ENCODE measurements around the gene ZHX3.

Gene ZHX3

GRCh38 chr20:41205313-41205712 is 112.2 kb downstream of the ZHX3 start:
- no peak for TF ChIP-seq POLR2A (IDR thresholded peaks at IDR 0.05; ENCODE audit: low read depth, low read length)
- no peak for TF ChIP-seq POU2F2 (IDR thresholded peaks at IDR 0.05; ENCODE audit: low read depth, low read length)
- no peak for TF ChIP-seq TAF1 (IDR thresholded peaks at IDR 0.05; ENCODE audit: low read depth, low read length)
- TF ChIP-seq POLR2AphosphoS5 (IDR thresholded peaks at IDR 0.05; ENCODE audit: low read depth, low read length) = no peak
- no peak for TF ChIP-seq PAX5 (IDR thresholded peaks at IDR 0.05; ENCODE audit: insufficient read depth, low read length, severe bottlenecking)
- no peak for TF ChIP-seq SPI1 (IDR thresholded peaks at IDR 0.05; ENCODE audit: low read depth, low read length)
- no peak for DNase-seq (ENCODE audit: insufficient read length, low spot score)
- FAIRE-seq = no peak

DNA sequence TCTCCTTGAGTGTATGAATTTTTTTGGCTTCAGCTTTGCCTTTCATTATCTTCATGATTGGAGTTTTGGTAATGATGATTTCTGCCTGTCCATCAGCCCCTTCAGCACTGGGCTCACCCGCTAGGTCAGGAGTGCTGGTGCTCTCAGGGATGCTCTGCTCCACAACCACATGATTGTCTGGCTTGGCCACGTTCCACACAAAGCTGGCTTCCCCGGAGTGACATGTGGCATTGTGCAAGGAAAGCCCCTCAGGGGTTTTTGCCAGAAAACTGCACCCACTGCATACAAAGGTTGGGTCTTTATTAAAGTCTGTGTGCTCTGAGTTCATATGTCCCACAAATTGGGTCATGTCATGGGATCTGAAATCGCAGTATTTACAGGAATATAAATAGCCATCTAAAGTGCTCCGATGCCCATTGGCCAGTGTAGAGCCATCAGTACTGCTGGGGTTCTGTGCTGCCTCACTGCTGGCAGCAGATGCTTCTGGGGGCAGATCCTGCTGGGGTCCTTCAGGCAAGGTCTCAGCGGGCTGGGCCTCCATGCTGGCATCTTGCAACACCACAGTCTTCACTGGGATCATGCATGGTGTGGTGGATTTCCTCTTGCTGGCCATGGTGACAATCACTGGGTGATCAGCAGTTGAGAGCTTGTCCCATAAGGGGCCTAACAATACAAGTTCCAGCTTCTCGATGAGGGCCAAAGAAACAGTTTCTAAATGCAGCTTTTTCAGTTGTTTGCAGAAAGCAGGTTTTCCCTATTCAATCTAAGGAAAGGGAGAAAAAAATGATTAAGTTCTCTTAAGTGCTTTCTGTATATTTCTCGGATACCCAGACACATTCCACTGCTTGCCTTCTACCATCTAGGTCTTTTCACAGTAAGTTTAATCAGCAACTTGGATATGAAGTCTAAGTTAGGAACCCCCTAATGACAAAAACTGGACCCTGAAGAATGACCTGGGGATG is 112.9 kb downstream of the ZHX3 start:
- no peak for FAIRE-seq
- no peak for DNase-seq (ENCODE audit: insufficient read length, low spot score)
- no peak for TF ChIP-seq SPI1 (IDR thresholded peaks at IDR 0.05; ENCODE audit: low read depth, low read length)
- TF ChIP-seq POLR2AphosphoS5 (IDR thresholded peaks at IDR 0.05; ENCODE audit: low read depth, low read length) = no peak
- no peak for TF ChIP-seq TAF1 (IDR thresholded peaks at IDR 0.05; ENCODE audit: low read depth, low read length)
- no peak for TF ChIP-seq POU2F2 (IDR thresholded peaks at IDR 0.05; ENCODE audit: low read depth, low read length)
- TF ChIP-seq PAX5 (IDR thresholded peaks at IDR 0.05; ENCODE audit: insufficient read depth, low read length, severe bottlenecking) = no peak
- no peak for TF ChIP-seq POLR2A (IDR thresholded peaks at IDR 0.05; ENCODE audit: low read depth, low read length)

- FAIRE-seq = no peak
- DNase-seq (ENCODE audit: insufficient read length, low spot score) = no peak
- TF ChIP-seq PAX5 (IDR thresholded peaks at IDR 0.05; ENCODE audit: insufficient read depth, low read length, severe bottlenecking) (no peak), POLR2AphosphoS5 (IDR thresholded peaks at IDR 0.05; ENCODE audit: low read depth, low read length) (no peak), TAF1 (IDR thresholded peaks at IDR 0.05; ENCODE audit: low read depth, low read length) (no peak), POU2F2 (IDR thresholded peaks at IDR 0.05; ENCODE audit: low read depth, low read length) (no peak), SPI1 (IDR thresholded peaks at IDR 0.05; ENCODE audit: low read depth, low read length) (no peak)
These were observed 113.9 kb downstream of the ZHX3 start for GRCh38 chr20:41203660-41204059.

GRCh38 chr20:41202426-41202825 is 115.1 kb downstream of the ZHX3 start:
- FAIRE-seq (no peak), DNase-seq (ENCODE audit: insufficient read length, low spot score) (no peak)
- TF ChIP-seq SPI1 (IDR thresholded peaks at IDR 0.05; ENCODE audit: low read depth, low read length) = no peak
- no peak for TF ChIP-seq PAX5 (IDR thresholded peaks at IDR 0.05; ENCODE audit: insufficient read depth, low read length, severe bottlenecking)
- no peak for TF ChIP-seq POLR2A (IDR thresholded peaks at IDR 0.05; ENCODE audit: low read depth, low read length)
- TF ChIP-seq TAF1 (IDR thresholded peaks at IDR 0.05; ENCODE audit: low read depth, low read length) = no peak
- no peak for TF ChIP-seq POLR2AphosphoS5 (IDR thresholded peaks at IDR 0.05; ENCODE audit: low read depth, low read length)
- no peak for TF ChIP-seq POU2F2 (IDR thresholded peaks at IDR 0.05; ENCODE audit: low read depth, low read length)

- no peak for DNase-seq (ENCODE audit: insufficient read length, low spot score)
- FAIRE-seq = no peak
- TF ChIP-seq POLR2AphosphoS5 (IDR thresholded peaks at IDR 0.05; ENCODE audit: low read depth, low read length) (no peak), SPI1 (IDR thresholded peaks at IDR 0.05; ENCODE audit: low read depth, low read length) (no peak), POU2F2 (IDR thresholded peaks at IDR 0.05; ENCODE audit: low read depth, low read length) (no peak), PAX5 (IDR thresholded peaks at IDR 0.05; ENCODE audit: insufficient read depth, low read length, severe bottlenecking) (no peak), POLR2A (IDR thresholded peaks at IDR 0.05; ENCODE audit: low read depth, low read length) (no peak), TAF1 (IDR thresholded peaks at IDR 0.05; ENCODE audit: low read depth, low read length) (no peak)
These were observed 115.8 kb downstream of the ZHX3 start for GRCh38 chr20:41201760-41202159.

- DNase-seq (ENCODE audit: insufficient read length, low spot score) = no peak
- no peak for TF ChIP-seq POLR2AphosphoS5 (IDR thresholded peaks at IDR 0.05; ENCODE audit: low read depth, low read length)
- TF ChIP-seq POU2F2 (IDR thresholded peaks at IDR 0.05; ENCODE audit: low read depth, low read length) = no peak
- TF ChIP-seq POLR2A (IDR thresholded peaks at IDR 0.05; ENCODE audit: low read depth, low read length) = no peak
- no peak for TF ChIP-seq SPI1 (IDR thresholded peaks at IDR 0.05; ENCODE audit: low read depth, low read length)
- TF ChIP-seq TAF1 (IDR thresholded peaks at IDR 0.05; ENCODE audit: low read depth, low read length) = no peak
- TF ChIP-seq PAX5 (IDR thresholded peaks at IDR 0.05; ENCODE audit: insufficient read depth, low read length, severe bottlenecking) = no peak
- FAIRE-seq = no peak
These were observed 116.9 kb downstream of the ZHX3 start for GRCh38 chr20:41200446-41201202.

- no peak for DNase-seq (ENCODE audit: insufficient read length, low spot score)
- no peak for FAIRE-seq
- TF ChIP-seq SPI1 (IDR thresholded peaks at IDR 0.05; ENCODE audit: low read depth, low read length) (no peak), POLR2AphosphoS5 (IDR thresholded peaks at IDR 0.05; ENCODE audit: low read depth, low read length) (no peak), POLR2A (IDR thresholded peaks at IDR 0.05; ENCODE audit: low read depth, low read length) (no peak), POU2F2 (IDR thresholded peaks at IDR 0.05; ENCODE audit: low read depth, low read length) (no peak), TAF1 (IDR thresholded peaks at IDR 0.05; ENCODE audit: low read depth, low read length) (no peak), PAX5 (IDR thresholded peaks at IDR 0.05; ENCODE audit: insufficient read depth, low read length, severe bottlenecking) (no peak)
These were observed 119.1 kb downstream of the ZHX3 start for GRCh38 chr20:41198443-41198842.

- FAIRE-seq (peak; percentile 59), DNase-seq (ENCODE audit: insufficient read length, low spot score) (no peak)
- no peak for TF ChIP-seq SPI1 (IDR thresholded peaks at IDR 0.05; ENCODE audit: low read depth, low read length)
- TF ChIP-seq POLR2AphosphoS5 (IDR thresholded peaks at IDR 0.05; ENCODE audit: low read depth, low read length) = no peak
- TF ChIP-seq POU2F2 (IDR thresholded peaks at IDR 0.05; ENCODE audit: low read depth, low read length) = no peak
These were observed 120.8 kb downstream of the ZHX3 start for GRCh38 chr20:41196653-41197225.

GRCh38 chr20:41192575-41192974 is 125.0 kb downstream of the ZHX3 start:
- no peak for DNase-seq (ENCODE audit: insufficient read length, low spot score)
- no peak for FAIRE-seq
- no peak for TF ChIP-seq POLR2A (IDR thresholded peaks at IDR 0.05; ENCODE audit: low read depth, low read length)
- TF ChIP-seq SPI1 (IDR thresholded peaks at IDR 0.05; ENCODE audit: low read depth, low read length) = no peak
- TF ChIP-seq POU2F2 (IDR thresholded peaks at IDR 0.05; ENCODE audit: low read depth, low read length) = no peak
- no peak for TF ChIP-seq TAF1 (IDR thresholded peaks at IDR 0.05; ENCODE audit: low read depth, low read length)
- TF ChIP-seq POLR2AphosphoS5 (IDR thresholded peaks at IDR 0.05; ENCODE audit: low read depth, low read length) = no peak
- TF ChIP-seq PAX5 (IDR thresholded peaks at IDR 0.05; ENCODE audit: insufficient read depth, low read length, severe bottlenecking) = no peak

Measured in GM12891 (cell line).